HT-29 (cell line): Measurements from ENCODE around the gene SOAT2. TPM values are rescaled to one million over a fixed set of nuclear protein-coding genes. Genes with fewer than 3 reads are reported as not detected.

Experiments
- small RNA-seq: library from RNA; depleted of rRNA; stranded (forward); fragments of <200 nt; gene quantifications from one replicate; pipeline ENCODE3, GENCODE V24; 2014
- total RNA-seq: library from RNA; depleted of rRNA; stranded (reverse); fragments of >200 nt; shearing (Covaris generic); gene quantifications from 2 replicates; pipeline ENCODE4 v1.2.3, GENCODE V29; 2014; rRNA removed

Gene SOAT2
- total RNA-seq, 1 experiment from 2014 or later: 0.15 TPM

Small RNA genes within 50 kb of the gene (small RNA-seq; reads per million reads assigned to genes)
- not detected for gene HIGD1AP1
- not detected for gene MIR6757
- gene RNU6-333P: not detected

Other genes starting within 250 kb of the SOAT2 start
- 5,686 and 5,723 TPM in 2 replicates for gene KRT8, start 198.4 kb upstream of the SOAT2 start, total RNA-seq
- gene KRT18, start 154.4 kb upstream of the SOAT2 start, total RNA-seq: 9,796 and 10,041 TPM in 2 replicates
- 401 and 417 TPM in 2 replicates for gene EIF4B, start 97.0 kb upstream of the SOAT2 start, total RNA-seq
- gene TNS2, start 53.4 kb upstream of the SOAT2 start, total RNA-seq: 57.7 and 71.9 TPM in 2 replicates
- 27.4 and 29.0 TPM in 2 replicates for gene SPRYD3, start 24.1 kb upstream of the SOAT2 start, total RNA-seq
- 394 and 417 TPM in 2 replicates for gene IGFBP6, start 5.8 kb upstream of the SOAT2 start, total RNA-seq
- gene ZNF740, start 77.2 kb downstream of the SOAT2 start, total RNA-seq: 8.1 and 8.8 TPM in 2 replicates
- 14.7 and 16.3 TPM in 2 replicates for gene CSAD, start 77.4 kb downstream of the SOAT2 start, total RNA-seq
- 8.1 and 11.4 TPM in 2 replicates for gene ITGB7, start 103.8 kb downstream of the SOAT2 start, total RNA-seq
- gene RARG, start 128.7 kb downstream of the SOAT2 start, total RNA-seq: 89.7 and 92.5 TPM in 2 replicates
- gene ESPL1, start 164.8 kb downstream of the SOAT2 start, total RNA-seq: 28.0 and 31.0 TPM in 2 replicates
- gene PFDN5, start 192.1 kb downstream of the SOAT2 start, total RNA-seq: 219 and 260 TPM in 2 replicates
- 92.5 and 106 TPM in 2 replicates for gene MYG1, start 196.2 kb downstream of the SOAT2 start, total RNA-seq
- 68.4 and 70.6 TPM in 2 replicates for gene AAAS, start 218.1 kb downstream of the SOAT2 start, total RNA-seq
- not detected in 2 replicates for gene SP7, start 232.9 kb downstream of the SOAT2 start, total RNA-seq